Fibroblast of pulmonary artery (primary cell): Measurements from ENCODE around the gene PRIM2.
A peak's percentile ranks its signal among the peaks of the same experiment; 100 is the strongest.
"Not testable (repeated sequence)": the region's sequence is repeated elsewhere in the genome, so short reads cannot be mapped to it uniquely, and the experiment has no call there.

Experiments used
- DNase-seq: peaks from one replicate; pipeline ENCODE4 v3.0.0-alpha.2; 2010; ENCODE audit warnings: low read depth
- H3K4me3 ChIP-seq: replicated peaks from 2 replicates; pipeline ENCODE4 v1.5.1; 2011; ENCODE audit warnings: low read depth, mild to moderate bottlenecking, control low read depth, low read length, moderate library complexity
- CTCF ChIP-seq: IDR thresholded peaks from 2 replicates; pipeline ENCODE4 v1.5.1; 2011; ENCODE audit warnings: mild to moderate bottlenecking, control low read depth, low read length, inconsistent platforms; ENCODE audit errors: missing control alignments

The PRIM2 gene

GRCh38 chr6:57302477-57302876 is 15.0 kb upstream of the PRIM2 start:
- no peak overlapping the region for H3K4me3 ChIP-seq
- DNase-seq = no peak
- TF ChIP-seq CTCF = no peak

- no peak for TF ChIP-seq CTCF
- peak; percentile 46 for DNase-seq
- no peak overlapping the region for H3K4me3 ChIP-seq
These were observed 13.3 kb upstream of the PRIM2 start for GRCh38 chr6:57303931-57304681.

- no peak for TF ChIP-seq CTCF
- DNase-seq = no peak
- no peak overlapping the region for H3K4me3 ChIP-seq
These were observed 12.3 kb upstream of the PRIM2 start for GRCh38 chr6:57305107-57305506.

- no peak for TF ChIP-seq CTCF
- DNase-seq = peak; percentile 33
These were observed 11.7 kb upstream of the PRIM2 start for GRCh38 chr6:57305761-57306160.

GRCh38 chr6:57306273-57306672 is 11.2 kb upstream of the PRIM2 start:
- no peak for DNase-seq
- H3K4me3 ChIP-seq = no peak overlapping the region
- no peak for TF ChIP-seq CTCF

More at GRCh38 chr6:57305761-57306160, 11.7 kb upstream of the PRIM2 start:
- no peak overlapping the region for H3K4me3 ChIP-seq

GRCh38 chr6:57307850-57308249 is 9.6 kb upstream of the PRIM2 start:
- H3K4me3 ChIP-seq = no peak overlapping the region
- TF ChIP-seq CTCF = no peak
- DNase-seq = no peak

GRCh38 chr6:57308755-57309154 is 8.7 kb upstream of the PRIM2 start:
- not testable (repeated sequence) for H3K4me3 ChIP-seq, DNase-seq

GRCh38 chr6:57310095-57310816 is 7.2 kb upstream of the PRIM2 start:
- DNase-seq = not testable (repeated sequence)

More at GRCh38 chr6:57310095-57310816, 7.2 kb upstream of the PRIM2 start:
- not testable (repeated sequence) for H3K4me3 ChIP-seq
